Stimulated activated CD8-positive, alpha-beta memory T cell treated with anti-CD3 and anti-CD28 coated beads, Interleukin-15, amount 100 ng/mL, for 4 hours (primary cell): ENCODE data around the gene LIN54.
"Not testable (repeated sequence)": the region's sequence is repeated elsewhere in the genome, so short reads cannot be mapped to it uniquely, and the experiment has no call there.

Experiments
- DNase-seq, 2 donors: peaks; one replicate each; pipeline ENCODE4 v3.0.0-alpha.2; 2020; ENCODE audit warnings: low read depth in 2 of 2

Gene LIN54

GRCh38 chr4:83010522-83011318 lies at the start of gene LIN54:
Gene LIN54, minus strand, starts transcription at chr4:83010823. Its CDS starts 25,979 bp downstream, at chr4:82984844.
- peak; percentile 73 to 75 for DNase-seq

GRCh38 chr4:83054928-83055327 lies 44.3 kb upstream of the LIN54 start:
- DNase-seq, result no peak

GRCh38 chr4:83048781-83049180 lies 38.2 kb upstream of the LIN54 start:
- not testable (repeated sequence) for DNase-seq

- DNase-seq, result no peak
Observed at GRCh38 chr4:83046693-83047473, 36.3 kb upstream of the LIN54 start.

GRCh38 chr4:83043801-83044407 lies 33.3 kb upstream of the LIN54 start:
- DNase-seq, result no peak

- DNase-seq, result not testable (repeated sequence)
Observed at GRCh38 chr4:83043157-83043556, 32.5 kb upstream of the LIN54 start.

GRCh38 chr4:83040269-83040668 lies 29.6 kb upstream of the LIN54 start:
- no peak for DNase-seq

GRCh38 chr4:83036991-83037665 lies 26.5 kb upstream of the LIN54 start:
- DNase-seq, result no peak

- peak; percentile 88 to 96 for DNase-seq
Observed at GRCh38 chr4:83034630-83035494, 24.2 kb upstream of the LIN54 start, which contains the start of gene COPS4. Gene COPS4, plus strand, starts transcription at chr4:83035183. Its CDS starts 42 bp downstream, at chr4:83035225.

- DNase-seq, result no peak
Observed at GRCh38 chr4:83029688-83030087, 19.1 kb upstream of the LIN54 start.

GRCh38 chr4:83028976-83029375 lies 18.4 kb upstream of the LIN54 start:
- DNase-seq, result no peak

GRCh38 chr4:83025563-83025962 lies 14.9 kb upstream of the LIN54 start:
- DNase-seq, result no peak

- no peak for DNase-seq
Observed at GRCh38 chr4:83024233-83024632, 13.6 kb upstream of the LIN54 start.

GRCh38 chr4:83023599-83023998 lies 13.0 kb upstream of the LIN54 start:
- DNase-seq, result not testable (repeated sequence)

GRCh38 chr4:83022724-83023450 lies 12.3 kb upstream of the LIN54 start:
- DNase-seq, result no peak

GRCh38 chr4:83019794-83020494 lies 9.3 kb upstream of the LIN54 start:
- no peak for DNase-seq

GRCh38 chr4:83013902-83014301 lies 3.3 kb upstream of the LIN54 start:
- DNase-seq, result no peak

- no peak for DNase-seq
Observed at GRCh38 chr4:83013420-83013867, 2.8 kb upstream of the LIN54 start.

GRCh38 chr4:83012687-83013419 lies 2.2 kb upstream of the LIN54 start:
- peak; percentile 92 to 96 for DNase-seq
